ENCODE measurements around the gene ASH1L. TPM values are rescaled to one million over a fixed set of nuclear protein-coding genes. Genes with fewer than 3 reads are reported as not detected.

The ASH1L gene
- total RNA-seq, 2 experiments from 2014 or later, result 35.9 to 42.0 TPM

GRCh38 chr1:155318082-155318481 is 244.5 kb downstream of the ASH1L start:
- H3K27ac Mint-ChIP-seq, result no peak overlapping the region
- peaks cover 50% of the 10 kb centered on the region for H3K36me3 Mint-ChIP-seq (ENCODE audit: low read depth)
- POLR2A ChIA-PET, result interaction anchor here (0.7 to 2.3 kb wide), 3 partner anchors 10 to 45 kb away, joined by 3 to 9 read pairs (median 5); partner anchors contain the start of genes CLK2 and FDPS
- peaks cover 43% of the 10 kb centered on the region for H3K4me1 Mint-ChIP-seq
- H3K4me3 Mint-ChIP-seq, result no peak overlapping the region
- H3K27me3 Mint-ChIP-seq, result no peaks in the 10 kb centered on the region
- CTCF ChIA-PET, result interaction anchor here (0.9 kb wide), 1 partner anchor 67 kb away, joined by 4 read pairs; no protein-coding TSS in a partner anchor
- no peak for DNase-seq
- H3K9me3 Mint-ChIP-seq, result no peaks in the 10 kb centered on the region

DNA sequence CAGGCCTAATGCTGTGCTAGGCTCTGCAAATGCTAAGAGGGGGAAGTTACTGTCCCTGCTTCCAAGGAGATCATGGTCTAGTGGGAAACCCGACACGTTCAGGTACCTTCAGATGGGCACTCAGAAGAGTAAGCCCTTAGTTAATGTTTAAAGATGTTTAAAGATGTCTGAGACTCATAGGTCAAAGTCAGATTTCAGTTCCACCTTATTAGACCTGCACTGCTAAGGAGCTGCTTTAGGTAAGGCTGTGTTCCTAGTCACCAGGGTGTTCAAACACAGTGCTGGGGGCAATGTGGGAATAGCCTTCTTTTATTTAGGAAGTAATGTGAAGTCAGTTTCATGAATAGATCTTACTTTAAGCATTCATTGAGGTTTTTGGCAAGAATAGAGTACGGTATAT is 245.7 kb downstream of the ASH1L start:
- Mint-ChIP-seq H3K27me3 (no peaks in the 10 kb centered on the region), H3K4me3 (no peak overlapping the region), H3K4me1 (peaks cover 44% of the 10 kb centered on the region), H3K27ac (peak overlapping the region; percentile 12), H3K9me3 (no peaks in the 10 kb centered on the region), H3K36me3 (ENCODE audit: low read depth) (peaks cover 58% of the 10 kb centered on the region)
- ChIA-PET POLR2A (interaction anchor here (0.6 to 2.3 kb wide), 2 partner anchors 9 to 44 kb away, joined by 3 to 9 read pairs; partner anchors contain the start of gene FDPS), CTCF (interaction anchor here (0.9 to 1.2 kb wide), 3 partner anchors 9 to 66 kb away, joined by 3 read pairs; partner anchors contain the start of gene FDPS)
- DNase-seq, result no peak

- no peak for DNase-seq
- no peaks in the 10 kb centered on the region for H3K9me3 Mint-ChIP-seq
- ChIA-PET CTCF (interaction anchor here (0.8 to 1.3 kb wide), 3 partner anchors 10 to 62 kb away, joined by 3 to 4 read pairs (median 4); no protein-coding TSS in a partner anchor), POLR2A (interaction anchor here (1.6 kb wide), 1 partner anchor 40 kb away, joined by 5 read pairs; the partner anchor contains the start of gene CLK2)
- no peak overlapping the region for H3K4me3 Mint-ChIP-seq
- peaks cover 61% of the 10 kb centered on the region for H3K36me3 Mint-ChIP-seq (ENCODE audit: low read depth)
- H3K4me1 Mint-ChIP-seq, result peaks cover 39% of the 10 kb centered on the region
- H3K27ac Mint-ChIP-seq, result no peak overlapping the region
- H3K27me3 Mint-ChIP-seq, result no peaks in the 10 kb centered on the region
Observed at GRCh38 chr1:155313261-155313660, 249.3 kb downstream of the ASH1L start.

DNA sequence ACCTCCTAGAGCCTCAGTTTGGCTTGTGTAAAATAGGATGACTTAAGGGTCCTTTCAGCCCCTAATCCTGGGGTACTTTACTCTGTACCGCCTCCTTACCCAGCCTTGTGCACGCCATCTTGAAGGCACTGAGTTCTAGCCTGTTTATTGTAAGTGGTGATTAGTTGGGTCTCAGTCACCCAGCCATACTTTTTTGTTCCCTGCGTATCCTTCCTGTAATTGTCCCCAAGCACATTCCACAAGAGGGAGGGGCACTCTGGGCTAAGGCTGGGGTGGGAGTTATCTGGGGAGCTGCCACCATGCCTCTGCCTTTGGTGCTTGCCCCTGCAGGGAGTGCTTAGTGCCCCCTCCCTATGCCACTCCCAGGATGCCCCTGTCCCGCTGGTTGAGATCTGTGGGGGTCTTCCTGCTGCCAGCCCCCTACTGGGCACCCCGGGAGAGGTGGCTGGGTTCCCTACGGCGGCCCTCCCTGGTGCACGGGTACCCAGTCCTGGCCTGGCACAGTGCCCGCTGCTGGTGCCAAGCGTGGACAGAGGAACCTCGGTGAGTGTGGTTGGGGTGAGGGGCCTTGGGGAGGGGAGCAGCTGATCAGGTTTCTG is 253.1 kb downstream of the ASH1L start:
- peak overlapping the region; percentile 97 for H3K27ac Mint-ChIP-seq
- peaks cover 50% of the 10 kb centered on the region for H3K4me1 Mint-ChIP-seq
- H3K9me3 Mint-ChIP-seq, result no peaks in the 10 kb centered on the region
- CTCF ChIA-PET, result interaction anchor here (1.6 kb wide), 1 partner anchor 59 kb away, joined by 7 read pairs; no protein-coding TSS in a partner anchor
- H3K27me3 Mint-ChIP-seq, result no peaks in the 10 kb centered on the region
- DNase-seq, result no peak
- POLR2A ChIA-PET, result interaction anchor here (1.5 to 6.1 kb wide), 2 partner anchors 13 to 64 kb away, joined by 4 to 50 read pairs; partner anchors contain the start of gene RUSC1
- peak overlapping the region; percentile 92 for H3K4me3 Mint-ChIP-seq
- H3K36me3 Mint-ChIP-seq (ENCODE audit: low read depth), result peaks cover 45% of the 10 kb centered on the region

DNA sequence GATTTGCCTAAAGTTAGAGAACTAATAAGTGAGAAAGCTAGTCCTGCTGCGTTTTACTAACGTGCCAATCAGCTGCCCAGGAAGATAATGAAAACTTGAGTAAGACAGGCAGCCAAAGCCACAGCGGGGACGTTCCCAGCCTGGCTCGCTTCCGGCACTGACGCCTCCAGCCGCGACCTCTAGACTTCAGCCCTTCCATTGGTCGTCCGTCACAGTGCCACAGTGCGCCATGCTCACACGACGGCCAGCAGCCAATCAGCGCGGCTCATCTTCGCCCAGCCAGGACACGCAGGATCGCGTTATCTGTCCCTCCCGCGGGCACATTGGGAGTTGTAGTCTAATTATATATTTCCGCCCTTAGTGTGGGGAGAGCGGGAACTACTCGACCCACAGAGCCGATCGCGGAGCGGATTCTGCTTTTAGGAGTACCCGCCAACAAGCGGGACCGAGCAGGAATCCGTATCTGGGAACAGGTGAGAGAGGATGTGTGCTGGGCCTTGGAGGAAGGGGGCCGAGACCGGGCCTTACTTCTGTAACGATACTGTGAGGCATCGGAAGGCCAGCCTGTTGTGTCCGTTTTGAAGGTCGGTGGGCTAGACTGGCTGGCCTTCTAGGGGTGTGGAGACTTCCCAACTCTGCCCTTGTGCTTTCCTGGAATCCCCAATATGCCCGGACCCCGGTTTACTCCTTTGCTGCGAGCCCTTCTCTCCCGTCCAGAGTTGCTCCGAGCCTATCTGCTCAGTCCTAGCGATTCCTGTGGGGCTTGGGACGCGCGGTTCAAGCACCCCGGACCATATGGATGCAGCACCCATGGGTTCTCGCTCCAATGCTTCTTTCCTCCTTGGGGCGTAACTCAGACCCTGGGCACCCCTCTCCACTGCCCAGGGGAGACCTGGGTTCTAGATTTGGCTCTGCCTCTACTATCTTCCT is 253.8 kb downstream of the ASH1L start, which contains the start of gene FDPS:
TSS of gene FDPS (plus strand) at position 374 of the 930 bp plus-strand sequence. CDS start 924 bp downstream, outside the sequence.
- Mint-ChIP-seq H3K27ac (peak within 1 kb of the TSS; percentile 97), H3K4me3 (peak within 1 kb of the TSS; percentile 92), H3K36me3 (ENCODE audit: low read depth) (peaks cover 44% of the 10 kb centered on the region), H3K9me3 (no peaks in the 10 kb centered on the region), H3K4me1 (peaks cover 50% of the 10 kb centered on the region), H3K27me3 (no peaks in the 10 kb centered on the region)
- POLR2A ChIA-PET, result interaction anchor here (0.7 to 6.1 kb wide), 16 partner anchors 9 to 255 kb away, joined by 3 to 50 read pairs (median 4); partner anchors contain the start of genes CLK2, HCN3, KRTCAP2 and RUSC1
- DNase-seq, result peak; percentile 99
- CTCF ChIA-PET, result interaction anchor here (0.6 to 2.3 kb wide), 9 partner anchors 8 to 136 kb away, joined by 3 to 39 read pairs (median 4); partner anchors contain the start of genes KRTCAP2 and RUSC1

- H3K4me1 Mint-ChIP-seq, result peaks cover 40% of the 10 kb centered on the region
- peaks cover 32% of the 10 kb centered on the region for H3K36me3 Mint-ChIP-seq (ENCODE audit: low read depth)
- H3K9me3 Mint-ChIP-seq, result no peaks in the 10 kb centered on the region
- no peaks in the 10 kb centered on the region for H3K27me3 Mint-ChIP-seq
- peak overlapping the region; percentile 97 for H3K27ac Mint-ChIP-seq
- ChIA-PET CTCF (interaction anchor here (0.8 to 2.3 kb wide), 8 partner anchors 14 to 135 kb away, joined by 3 to 39 read pairs (median 4); partner anchors contain the start of genes KRTCAP2 and RUSC1), POLR2A (interaction anchor here (0.9 to 6.1 kb wide), 9 partner anchors 11 to 155 kb away, joined by 3 to 50 read pairs (median 6); partner anchors contain the start of genes CLK2, RUSC1 and SCAMP3)
- DNase-seq, result no peak
- peak overlapping the region; percentile 17 for H3K4me3 Mint-ChIP-seq
Observed at GRCh38 chr1:155307247-155307740, 255.3 kb downstream of the ASH1L start.

DNA sequence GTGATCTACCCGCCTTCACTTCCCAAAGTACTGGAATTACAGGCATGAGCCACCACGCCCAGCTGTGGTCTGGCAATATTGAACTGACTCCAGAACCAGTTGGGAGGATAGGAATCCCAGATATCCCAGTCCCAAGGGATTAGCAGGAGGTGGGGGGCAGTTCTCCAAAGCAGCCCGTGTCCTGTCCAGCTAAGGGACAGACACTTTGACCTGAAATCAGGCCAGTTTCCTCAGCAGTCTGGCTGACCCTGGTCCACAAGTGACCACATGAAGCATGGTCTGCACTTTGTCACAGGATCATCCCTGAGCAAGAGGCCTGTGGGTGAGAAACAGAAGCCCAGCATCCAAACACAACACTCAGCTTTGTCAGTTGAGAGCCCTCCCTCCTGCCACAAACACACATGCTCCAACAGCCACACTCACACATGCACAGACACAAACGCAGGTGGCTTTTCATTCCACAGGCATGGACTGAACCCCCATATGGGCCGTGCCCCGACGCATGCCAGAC is 256.7 kb downstream of the ASH1L start:
- no peaks in the 10 kb centered on the region for H3K9me3 Mint-ChIP-seq
- H3K36me3 Mint-ChIP-seq (ENCODE audit: low read depth), result peaks cover 20% of the 10 kb centered on the region
- peak overlapping the region; percentile 21 for H3K27ac Mint-ChIP-seq
- peaks cover 27% of the 10 kb centered on the region for H3K4me1 Mint-ChIP-seq
- ChIA-PET POLR2A (interaction anchor here (1.7 kb wide), 1 partner anchor 33 kb away, joined by 3 read pairs; the partner anchor contains the start of gene CLK2), CTCF (interaction anchor here (0.6 to 0.8 kb wide), 3 partner anchors 18 to 300 kb away, joined by 3 read pairs; no protein-coding TSS in a partner anchor)
- no peak overlapping the region for H3K4me3 Mint-ChIP-seq
- no peaks in the 10 kb centered on the region for H3K27me3 Mint-ChIP-seq
- DNase-seq, result no peak

DNA sequence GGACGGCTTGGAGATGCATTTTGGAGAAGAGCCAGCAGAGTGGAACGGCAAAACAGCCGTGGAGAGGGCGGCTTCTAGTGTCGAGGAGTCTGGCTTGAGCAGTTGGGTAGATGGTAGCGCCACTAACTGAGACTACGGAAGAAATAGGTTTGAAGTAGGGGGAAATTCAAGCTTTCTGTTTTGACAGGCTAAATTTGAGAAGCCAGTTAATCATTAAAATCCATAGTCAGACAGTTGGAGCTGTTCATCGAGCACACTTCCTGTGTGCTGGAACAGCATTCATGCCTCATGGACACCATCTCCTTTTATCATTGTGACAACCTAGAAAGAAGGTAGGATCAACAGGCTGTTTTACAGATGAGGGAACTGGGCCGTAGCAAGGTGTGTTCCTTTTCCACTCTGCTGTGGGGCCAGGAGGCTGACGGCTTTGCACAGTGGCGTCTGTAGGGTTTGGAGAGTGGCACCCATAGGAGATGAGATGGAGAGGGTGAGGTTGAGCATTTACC is 258.0 kb downstream of the ASH1L start:
- POLR2A ChIA-PET, result interaction anchor here (0.7 to 1.7 kb wide), 2 partner anchors 32 to 43 kb away, joined by 3 to 4 read pairs; partner anchors contain the start of genes CLK2 and SCAMP3
- H3K4me3 Mint-ChIP-seq, result no peak overlapping the region
- H3K36me3 Mint-ChIP-seq (ENCODE audit: low read depth), result peaks cover 6% of the 10 kb centered on the region
- DNase-seq, result no peak
- H3K27me3 Mint-ChIP-seq, result no peaks in the 10 kb centered on the region
- CTCF ChIA-PET, result interaction anchor here (0.6 kb wide), 1 partner anchor 313 kb away, joined by 3 read pairs; no protein-coding TSS in a partner anchor
- H3K4me1 Mint-ChIP-seq, result peaks cover 15% of the 10 kb centered on the region
- H3K9me3 Mint-ChIP-seq, result no peaks in the 10 kb centered on the region
- H3K27ac Mint-ChIP-seq, result no peak overlapping the region

GRCh38 chr1:155301342-155301841 is 261.2 kb downstream of the ASH1L start, which contains the start of gene PKLR:
PKLR (minus strand) TSS chr1:155301438; CDS start chr1:155301395, 43 bp downstream.
- Mint-ChIP-seq H3K36me3 (ENCODE audit: low read depth) (no peaks in the 10 kb centered on the region), H3K4me1 (peaks cover 3% of the 10 kb centered on the region), H3K4me3 (no peak within 1 kb of the TSS), H3K9me3 (no peaks in the 10 kb centered on the region), H3K27me3 (peaks cover 13% of the 10 kb centered on the region), H3K27ac (no peak within 1 kb of the TSS)
- DNase-seq, result no peak
- ChIA-PET POLR2A (no interaction called here), CTCF (interaction anchor here (1.0 kb wide), 1 partner anchor 107 kb away, joined by 7 read pairs; no protein-coding TSS in a partner anchor)

GRCh38 chr1:155300553-155301329 is 261.9 kb downstream of the ASH1L start:
- H3K9me3 Mint-ChIP-seq, result no peaks in the 10 kb centered on the region
- no peak overlapping the region for H3K4me3 Mint-ChIP-seq
- H3K27me3 Mint-ChIP-seq, result peaks cover 18% of the 10 kb centered on the region
- ChIA-PET CTCF (no interaction called here), POLR2A (interaction anchor here (1.2 kb wide), 1 partner anchor 28 kb away, joined by 3 read pairs; no protein-coding TSS in a partner anchor)
- H3K27ac Mint-ChIP-seq, result no peak overlapping the region
- H3K4me1 Mint-ChIP-seq, result peaks cover 1% of the 10 kb centered on the region
- H3K36me3 Mint-ChIP-seq (ENCODE audit: low read depth), result no peaks in the 10 kb centered on the region
- no peak for DNase-seq

DNA sequence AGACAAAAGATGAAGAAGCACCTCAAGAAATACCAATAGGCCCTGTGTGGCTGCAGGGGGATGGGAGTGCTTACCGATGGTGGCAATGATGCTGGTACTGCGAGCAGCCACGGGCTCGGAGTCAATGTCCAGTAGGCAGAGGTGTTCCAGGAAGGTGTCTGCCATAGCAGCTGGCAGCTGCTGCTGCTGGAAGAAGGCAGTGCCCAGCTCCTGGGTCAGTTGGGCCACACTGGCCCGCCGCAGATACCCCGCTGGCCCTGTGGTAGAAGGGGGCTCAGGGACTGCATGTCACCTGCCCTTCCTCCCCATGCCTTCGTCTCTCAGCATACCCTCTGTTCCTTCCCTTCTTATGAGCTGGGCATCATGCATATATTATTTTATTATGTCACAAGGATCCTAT is 262.6 kb downstream of the ASH1L start:
- H3K36me3 Mint-ChIP-seq (ENCODE audit: low read depth), result no peaks in the 10 kb centered on the region
- POLR2A ChIA-PET, result interaction anchor here (0.7 to 1.2 kb wide), 2 partner anchors 23 to 27 kb away, joined by 3 read pairs; no protein-coding TSS in a partner anchor

More for the DNA sequence above, 262.6 kb downstream of the ASH1L start:
- H3K4me3 Mint-ChIP-seq, result no peak overlapping the region
- H3K4me1 Mint-ChIP-seq, result peaks cover 4% of the 10 kb centered on the region
- peaks cover 22% of the 10 kb centered on the region for H3K27me3 Mint-ChIP-seq
- CTCF ChIA-PET, result no interaction called here
- no peak overlapping the region for H3K27ac Mint-ChIP-seq
- no peaks in the 10 kb centered on the region for H3K9me3 Mint-ChIP-seq
- no peak for DNase-seq
